Measurements from ENCODE around the gene PGLYRP1. TPM values are rescaled to one million over a fixed set of nuclear protein-coding genes. Genes with fewer than 3 reads are reported as not detected.

Gene PGLYRP1
- total RNA-seq, 1 experiment from 2014 or later = not detected

DNA sequence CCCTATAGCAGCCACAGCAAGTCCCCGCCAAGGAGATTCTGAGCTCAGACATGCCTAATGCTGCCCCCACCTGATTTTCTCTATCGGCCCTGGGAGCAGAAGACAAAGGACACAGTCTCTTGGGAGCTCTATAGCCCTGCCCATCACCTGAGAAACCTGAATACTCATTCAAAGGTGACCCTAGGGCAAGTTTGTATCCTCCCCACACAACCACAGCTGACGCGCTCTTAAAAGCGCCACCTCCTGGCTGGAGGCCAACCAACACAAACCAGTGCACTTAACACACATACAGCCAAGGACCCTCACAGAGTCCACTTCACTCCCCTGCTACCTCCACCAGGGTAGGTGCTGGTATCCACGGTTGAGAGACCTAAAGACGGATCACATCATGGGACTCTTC is 26.7 kb upstream of the PGLYRP1 start:
- Histone ChIP-seq H3K23me2 (ENCODE audit: insufficient read length, low read depth, low read length, poor library complexity, severe bottlenecking) (no peaks in the 10 kb centered on the region), H3K79me2 (ENCODE audit: insufficient read depth, low read length) (no peaks in the 10 kb centered on the region), H4K91ac (ENCODE audit: insufficient read length, low read depth, low read length) (no peak overlapping the region), H4K8ac (replicated peaks; ENCODE audit: insufficient read length, low read depth, low read length) (no peak overlapping the region), H3K9me3 (ENCODE audit: control insufficient read depth, low read depth, low read length) (no peaks in the 10 kb centered on the region), H2BK12ac (ENCODE audit: insufficient read length, low read depth, low read length) (no peak overlapping the region), H2BK15ac (ENCODE audit: low read depth, low read length) (no peak overlapping the region), H3K9ac (ENCODE audit: extremely low read depth, insufficient read length, low read length) (no peak overlapping the region), H3K27me3 (ENCODE audit: insufficient read depth, low read length) (no peaks in the 10 kb centered on the region), H3K23ac (ENCODE audit: insufficient read length, low read depth, low read length) (no peak overlapping the region), H3T11ph (ENCODE audit: low read length) (no peak overlapping the region), H3K27ac (ENCODE audit: insufficient read length, low read depth, low read length) (no peak overlapping the region), H2BK20ac (ENCODE audit: low read depth, low read length, poor library complexity, severe bottlenecking) (no peak overlapping the region), H4K20me1 (ENCODE audit: control insufficient read depth, insufficient read depth, insufficient read length) (no peaks in the 10 kb centered on the region), H3K14ac (ENCODE audit: insufficient read depth, low read length) (no peak overlapping the region), H2AK5ac (ENCODE audit: insufficient read length, low read length) (no peak overlapping the region), H3K4ac (ENCODE audit: low read depth, low read length) (no peak overlapping the region), H3K4me1 (ENCODE audit: insufficient read depth, low read length) (no peaks in the 10 kb centered on the region), H2BK5ac (ENCODE audit: insufficient read length, low read length) (no peak overlapping the region), H2AFZ (ENCODE audit: low read length) (no peak overlapping the region), H4K5ac (ENCODE audit: insufficient read length, low read depth, low read length) (no peak overlapping the region), H3K56ac (ENCODE audit: insufficient read length, low read depth, low read length) (no peak overlapping the region), H2BK120ac (ENCODE audit: low read depth, low read length, poor library complexity, severe bottlenecking) (no peak overlapping the region), H3K18ac (ENCODE audit: insufficient read length, low read depth, low read length) (peak overlapping the region; percentile 8), H3K4me2 (ENCODE audit: insufficient read depth, insufficient read length, low read length) (no peak overlapping the region), H3K79me1 (ENCODE audit: insufficient read depth, low read depth, low read length, poor library complexity, severe bottlenecking) (no peaks in the 10 kb centered on the region)
- WGBS (ENCODE audit: extremely low coverage, insufficient read length, low lambda C conversion rate) = no CpG with 5 or more reads among the region's 7 CpGs
- DNase-seq = peak; percentile 87
- H3K36me3 Mint-ChIP-seq (ENCODE audit: insufficient read depth in 1 of 3, low read depth in 3 of 3) = peaks cover 0 to 2% (median 0%) of the 10 kb centered on the region in 3 experiments; a peak in 1 of 7 replicates
- peaks cover 79% of the 10 kb centered on the region for H3K27me3 Mint-ChIP-seq (ENCODE audit: low read depth)
- H3K4me3 Mint-ChIP-seq = no peak overlapping the region; a peak in 1 of 5 replicates
- peak; percentile 74 for TF ChIP-seq CTCF (conservative IDR thresholded peaks at IDR 0.05)
- peaks cover 0 to 4% of the 10 kb centered on the region in 2 experiments; a peak in 1 of 4 replicates for H3K4me1 Mint-ChIP-seq
- peaks cover 36 to 43% of the 10 kb centered on the region in 2 experiments for H3K9me3 Mint-ChIP-seq
- H3K27ac Mint-ChIP-seq = no peak overlapping the region
